ENCODE data around the gene ERRFI1.
A peak's percentile ranks its signal among the peaks of the same experiment; 100 is the strongest.

Gene ERRFI1

GRCh38 chr1:8011923-8012858, 13.9 kb downstream of the ERRFI1 start:
- intact Hi-C loops (cut with DNase I), result no loop called here
- DNase-seq, result peak in 24 of 42 donors; percentile 20 to 75 (median 44)

DNA sequence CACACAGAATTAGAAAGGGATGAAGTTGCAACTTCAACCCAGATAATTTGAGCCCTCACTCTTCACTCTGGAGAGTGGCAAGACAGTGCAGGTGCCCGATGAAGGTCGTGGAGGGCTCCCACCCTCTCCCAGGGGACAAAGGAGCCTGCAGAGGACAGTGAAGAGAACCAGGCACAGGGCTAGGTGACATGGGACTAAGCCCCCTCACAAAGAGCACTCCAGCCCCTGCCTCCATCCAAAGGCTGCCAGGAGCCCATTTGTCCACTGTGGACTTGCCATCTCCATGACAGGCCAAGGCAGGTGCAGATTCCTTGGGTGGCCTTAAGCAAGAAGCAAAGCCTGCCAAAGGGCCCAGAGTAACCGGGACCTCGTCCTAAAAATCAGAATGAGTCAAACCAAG, 15.1 kb downstream of the ERRFI1 start:
- no peak for DNase-seq
- intact Hi-C loops (cut with DNase I), result no loop called here

DNA sequence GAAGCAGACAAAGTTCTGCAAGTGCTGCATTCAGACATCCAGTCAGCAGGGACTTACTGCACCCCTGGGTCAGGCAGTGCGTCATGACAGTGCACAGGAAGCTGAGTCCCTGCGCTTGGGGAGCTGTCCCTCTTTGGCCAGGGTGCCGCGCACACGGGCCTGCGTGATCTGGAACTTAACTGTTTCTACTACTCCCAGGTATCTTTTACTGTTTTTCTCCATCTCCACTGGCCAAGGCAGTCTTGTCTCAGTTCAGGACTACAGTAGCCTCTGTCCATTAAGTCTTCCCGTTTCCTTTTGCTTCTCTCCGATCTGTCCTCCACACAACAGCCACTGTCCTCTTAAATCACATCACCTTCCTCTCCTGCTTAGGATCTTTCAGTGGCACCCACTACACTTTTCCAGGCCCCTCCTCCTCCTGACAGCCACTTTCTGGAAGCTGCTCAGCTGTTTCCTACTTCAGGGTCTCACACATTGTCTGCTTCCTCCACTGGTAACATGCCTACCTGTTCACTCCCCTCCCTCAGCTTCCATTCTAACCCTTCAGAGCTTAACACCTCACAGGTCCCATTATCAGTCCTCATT, 15.9 kb downstream of the ERRFI1 start:
- no peak for DNase-seq
- intact Hi-C loops (cut with DNase I), result no loop called here

DNA sequence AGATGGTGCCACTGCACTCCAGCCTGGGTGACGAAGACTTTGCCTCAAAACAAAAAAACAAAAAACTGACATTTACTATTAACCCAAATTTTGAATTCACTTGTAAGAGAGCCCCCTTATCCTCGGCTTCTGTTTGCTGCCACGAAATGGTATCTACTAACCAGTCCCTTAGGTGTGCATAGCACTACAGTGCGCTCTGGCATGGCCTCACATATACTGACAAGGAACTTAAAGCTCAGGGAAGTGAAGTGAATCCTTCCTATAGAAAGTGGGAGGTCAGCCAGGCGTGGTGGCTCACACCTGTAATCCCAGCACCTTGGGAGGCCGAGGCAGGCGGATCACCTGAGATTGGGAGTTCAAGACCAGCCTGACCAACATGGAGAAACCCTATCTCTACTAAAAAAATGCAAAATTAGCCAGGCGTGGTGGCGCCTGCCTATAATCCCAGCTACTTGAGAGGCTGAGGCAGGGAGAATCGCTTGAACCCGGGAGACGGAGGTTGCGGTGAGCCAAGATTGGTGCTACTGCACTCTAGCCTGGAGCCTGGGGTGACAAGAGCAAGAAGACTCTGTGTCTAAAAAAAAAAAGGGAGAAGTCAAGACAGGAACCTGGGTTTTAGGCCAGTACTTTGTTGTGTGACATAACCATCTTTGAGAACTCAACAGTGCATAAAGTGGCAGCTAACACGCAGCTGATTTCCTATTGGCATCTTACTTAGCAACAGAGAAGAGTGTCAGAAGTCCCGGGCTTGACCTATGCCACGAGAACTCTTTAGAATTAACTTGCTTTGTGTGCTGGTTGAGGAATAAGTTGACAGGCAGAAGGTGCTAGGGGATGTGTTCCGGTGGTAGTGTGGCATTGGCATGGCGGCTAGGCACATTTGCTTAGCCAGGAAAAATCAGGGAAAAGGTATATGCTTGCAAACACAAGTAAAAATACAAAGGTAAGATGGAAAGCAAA, 16.8 kb downstream of the ERRFI1 start:
- intact Hi-C loops (cut with DNase I), result no loop called here
- no peak for DNase-seq

DNA sequence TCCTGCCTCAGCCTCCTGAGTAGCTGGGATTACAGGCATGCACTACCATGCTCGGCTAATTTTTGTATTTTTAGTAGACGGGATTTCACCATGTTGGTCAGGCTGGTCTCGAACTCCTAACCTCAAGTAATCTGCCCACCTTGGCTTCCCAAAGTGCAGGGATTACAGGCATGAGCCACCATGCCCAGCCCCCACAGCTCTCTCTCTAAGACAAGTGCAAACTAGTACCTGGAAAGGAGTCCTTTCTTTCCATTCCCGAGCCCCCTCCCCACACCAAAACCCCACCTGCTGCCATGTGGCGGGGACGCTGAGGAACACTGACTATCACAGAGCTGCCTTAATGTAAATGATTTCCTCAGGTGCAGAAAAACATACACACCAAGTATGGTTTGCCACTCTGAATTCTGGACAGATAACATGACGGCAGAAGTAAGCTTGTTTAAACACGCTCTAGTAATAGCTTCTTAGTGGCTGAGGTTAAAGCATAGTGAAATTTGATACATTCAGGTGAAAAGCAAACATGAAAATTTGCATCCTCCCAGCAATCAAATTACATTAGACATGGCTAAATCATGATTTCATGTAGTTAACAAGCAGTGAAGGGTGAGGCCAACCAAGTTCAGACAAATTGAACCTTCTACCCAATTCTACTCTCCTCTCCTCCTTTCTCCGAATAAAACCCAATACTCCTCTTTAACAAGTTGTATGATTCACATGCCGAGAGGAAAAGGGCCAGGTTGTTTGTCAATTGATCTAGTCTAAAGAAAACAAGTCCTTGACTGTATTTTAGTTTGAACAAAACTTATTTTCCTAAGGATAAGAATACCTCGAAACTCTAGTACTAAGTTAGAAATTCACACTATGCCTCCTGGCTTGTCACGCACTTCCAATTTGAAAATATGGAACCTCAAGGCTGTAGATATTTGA, 19.8 kb downstream of the ERRFI1 start:
- DNase-seq, result no peak
- intact Hi-C loops (cut with DNase I), result no loop called here

DNA sequence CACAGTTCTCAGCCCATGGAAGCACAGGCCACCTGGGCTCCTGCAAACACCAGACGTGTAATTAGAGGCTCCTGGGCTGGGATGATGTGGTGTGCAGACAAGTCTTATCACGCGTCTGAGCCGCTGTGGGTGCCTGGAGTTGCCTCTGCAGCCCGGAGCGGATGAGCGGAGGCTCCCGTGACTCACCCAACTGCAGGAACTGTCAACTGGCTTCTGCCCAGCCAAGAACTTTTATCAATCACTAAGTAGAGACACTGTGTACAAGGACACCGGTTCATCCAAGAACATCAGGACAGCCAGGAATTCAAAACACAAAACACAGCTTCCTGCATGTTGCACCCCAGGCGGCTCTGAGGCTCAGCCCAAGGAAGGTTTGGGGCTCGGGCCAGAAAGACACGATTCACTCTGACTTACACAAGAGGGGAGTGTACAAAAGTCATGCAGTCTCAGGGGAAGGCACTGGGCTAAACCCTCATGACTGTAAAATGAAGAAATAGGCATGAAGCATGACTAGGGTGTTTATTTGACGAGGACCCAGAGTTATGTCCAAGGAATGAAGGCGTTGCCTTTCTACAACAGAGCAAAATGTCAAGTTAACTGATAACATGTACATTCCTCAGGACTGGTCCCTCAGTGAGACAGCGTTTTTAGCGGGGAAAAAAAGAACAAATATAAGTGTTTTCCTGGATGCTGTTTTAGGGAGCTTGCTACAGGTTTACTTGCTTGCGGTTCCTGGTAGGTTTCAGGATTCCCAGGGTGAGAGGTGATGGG, 21.1 kb downstream of the ERRFI1 start:
- peak in 18 of 42 donors; percentile 18 to 69 (median 40) for DNase-seq
- intact Hi-C loops (cut with DNase I), result no loop called here

DNA sequence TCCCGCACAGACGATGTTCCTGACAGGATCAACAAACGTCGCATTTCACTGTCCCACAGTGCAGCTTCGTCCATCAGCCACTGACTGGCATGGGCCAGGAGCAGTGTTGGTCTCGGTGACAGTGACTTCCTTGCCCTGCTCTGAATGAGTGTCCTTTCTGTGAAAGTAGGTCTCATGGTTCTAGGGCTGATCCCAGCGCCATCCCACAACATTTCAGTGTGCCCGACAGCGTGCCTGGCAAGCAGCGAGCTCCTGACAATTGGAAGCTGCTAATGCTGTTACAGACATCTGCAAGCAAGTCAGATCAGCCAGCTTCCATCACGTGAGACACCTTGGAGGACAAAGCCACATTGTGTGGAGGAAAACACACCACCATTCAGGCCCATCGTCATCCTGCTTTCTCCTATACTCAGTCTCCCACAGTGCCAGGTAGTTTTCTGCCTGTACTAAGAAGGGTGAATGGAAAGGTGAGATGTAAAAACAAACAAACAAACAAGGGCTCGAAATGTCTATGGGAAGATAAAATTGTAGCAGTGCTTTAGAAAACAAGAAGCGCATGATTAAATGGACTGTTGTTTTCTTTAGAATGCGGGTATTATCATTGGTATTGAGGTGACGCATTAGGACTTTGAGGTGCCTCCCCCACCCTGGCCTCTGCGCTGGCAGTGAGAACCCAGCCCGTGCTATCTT, 21.9 kb downstream of the ERRFI1 start:
- intact Hi-C loops (cut with DNase I), result no loop called here
- peak in 40 of 42 donors; percentile 34 to 85 (median 60) for DNase-seq

- intact Hi-C loops (cut with DNase I), result no loop called here
- no peak for DNase-seq
Measured at GRCh38 chr1:8003438-8004112, 22.5 kb downstream of the ERRFI1 start.

DNA sequence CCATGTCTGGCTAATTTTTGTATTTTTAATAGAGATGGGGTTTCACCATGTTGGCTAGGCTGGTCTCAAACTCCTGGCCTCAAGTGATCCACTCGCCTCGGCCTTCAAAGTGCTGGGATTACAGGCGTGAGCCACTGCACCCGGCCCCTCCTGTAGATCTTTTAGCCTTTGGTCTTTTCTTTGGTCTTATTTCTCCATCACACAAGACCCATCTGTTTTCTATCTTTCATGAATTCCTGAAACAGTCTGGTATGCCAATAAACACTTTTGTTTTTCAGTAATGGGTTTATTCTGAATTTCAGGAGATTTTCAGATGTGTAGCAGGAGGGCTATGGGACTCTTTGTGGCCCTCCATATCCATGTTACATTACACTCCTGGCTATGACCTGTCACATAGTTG, 23.2 kb downstream of the ERRFI1 start:
- intact Hi-C loops (cut with DNase I), result no loop called here
- no peak for DNase-seq

DNA sequence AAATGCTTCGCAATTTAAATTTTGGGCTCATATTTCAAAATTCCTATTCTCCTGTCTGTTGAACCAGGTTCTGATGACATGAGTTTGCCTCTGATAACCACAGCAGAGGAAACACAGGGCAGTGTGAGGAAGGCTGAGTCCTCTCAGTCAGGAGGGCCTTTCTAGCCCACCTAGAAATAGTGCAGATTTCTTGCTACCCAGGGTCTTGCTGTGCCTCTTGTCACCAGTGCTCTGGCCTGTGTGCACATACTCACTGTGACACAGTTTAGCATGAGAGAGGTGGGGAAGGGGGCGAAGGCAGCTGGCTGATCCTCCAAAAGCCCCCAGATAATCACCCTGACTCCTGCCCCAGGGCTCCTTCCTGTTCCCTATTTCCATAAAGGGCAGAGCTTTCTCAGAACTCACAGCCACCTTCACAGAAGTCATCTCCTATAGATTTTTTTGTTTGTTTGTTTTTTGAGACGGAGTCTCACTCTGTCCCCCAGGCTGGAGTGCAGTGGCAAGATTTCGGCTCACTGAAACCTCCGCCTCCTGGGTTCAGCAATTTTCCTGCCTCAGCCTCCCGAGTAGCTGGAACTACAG, 23.7 kb downstream of the ERRFI1 start:
- intact Hi-C loops (cut with DNase I), result no loop called here
- no peak for DNase-seq

GRCh38 chr1:7995437-7995836, 30.7 kb downstream of the ERRFI1 start:
- intact Hi-C loops (cut with DNase I), result no loop called here

GRCh38 chr1:7994827-7995226, 31.3 kb downstream of the ERRFI1 start:
- intact Hi-C loops (cut with DNase I), result no loop called here
- no peak for DNase-seq

More at GRCh38 chr1:7995437-7995836, 30.7 kb downstream of the ERRFI1 start:
- no peak for DNase-seq

GRCh38 chr1:7993593-7994479, 32.3 kb downstream of the ERRFI1 start:
- intact Hi-C loops (cut with DNase I), result no loop called here
- DNase-seq, result no peak

- DNase-seq, result no peak
- intact Hi-C loops (cut with DNase I), result no loop called here
Measured at GRCh38 chr1:7992885-7993284, 33.2 kb downstream of the ERRFI1 start.

Data from head of caudate nucleus (tissue), 42 donors.